Activated T-helper 1 cell treated with anti-CD3 and anti-CD28 coated beads, Interleukin-2, amount 50 U/mL, for 16 hours (primary cell): ENCODE data around the gene CHRND.

ENCODE experiments used
- DNase-seq, 2 donors: peaks; one replicate each; pipeline ENCODE4 v3.0.0-alpha.2; 2020; ENCODE audit warnings: low read depth in 1 of 2, low spot score in 1 of 2

Gene CHRND

DNA sequence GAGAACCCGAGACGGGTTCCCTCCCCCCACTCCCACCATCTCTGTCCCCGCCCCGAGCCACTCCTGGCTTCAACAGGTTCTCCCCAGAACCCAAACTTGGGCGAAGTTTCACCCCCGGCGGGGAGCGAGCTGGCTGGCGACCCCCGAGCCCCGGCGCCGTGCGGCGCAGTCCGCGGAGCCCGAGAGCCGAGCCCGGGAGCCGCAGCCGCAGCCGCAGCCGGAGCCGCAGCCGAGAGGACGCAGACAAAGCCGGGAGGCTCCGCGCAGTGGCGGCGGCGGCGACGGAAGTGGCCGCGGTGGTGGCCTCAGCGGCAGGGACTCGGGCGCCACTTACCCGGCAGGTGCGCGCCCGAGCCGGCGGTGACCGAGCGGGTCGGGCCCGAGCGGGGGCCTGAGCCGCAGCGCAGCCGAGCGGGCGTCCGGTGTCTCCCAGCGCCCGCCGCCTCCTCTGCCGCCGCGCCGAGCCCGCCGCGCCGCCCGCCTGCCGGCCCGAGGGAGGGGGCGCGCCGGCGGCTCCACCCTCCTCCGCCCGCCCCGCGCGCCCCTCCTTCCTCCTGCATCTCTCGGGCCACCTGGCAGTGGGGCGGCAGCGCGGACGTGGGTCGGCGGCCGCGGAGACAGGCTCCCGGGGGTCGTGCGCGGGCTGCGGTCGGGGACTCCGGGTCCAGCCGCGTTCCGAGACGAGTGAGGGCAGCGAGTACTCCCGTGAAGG is 38.4 kb upstream of the CHRND start, which contains the start of gene ECEL1:
TSS of gene ECEL1 (minus strand) at position 450 of the 712 bp plus-strand sequence. CDS start 1,181 bp downstream, outside the sequence.
- DNase-seq, result no peak

DNA sequence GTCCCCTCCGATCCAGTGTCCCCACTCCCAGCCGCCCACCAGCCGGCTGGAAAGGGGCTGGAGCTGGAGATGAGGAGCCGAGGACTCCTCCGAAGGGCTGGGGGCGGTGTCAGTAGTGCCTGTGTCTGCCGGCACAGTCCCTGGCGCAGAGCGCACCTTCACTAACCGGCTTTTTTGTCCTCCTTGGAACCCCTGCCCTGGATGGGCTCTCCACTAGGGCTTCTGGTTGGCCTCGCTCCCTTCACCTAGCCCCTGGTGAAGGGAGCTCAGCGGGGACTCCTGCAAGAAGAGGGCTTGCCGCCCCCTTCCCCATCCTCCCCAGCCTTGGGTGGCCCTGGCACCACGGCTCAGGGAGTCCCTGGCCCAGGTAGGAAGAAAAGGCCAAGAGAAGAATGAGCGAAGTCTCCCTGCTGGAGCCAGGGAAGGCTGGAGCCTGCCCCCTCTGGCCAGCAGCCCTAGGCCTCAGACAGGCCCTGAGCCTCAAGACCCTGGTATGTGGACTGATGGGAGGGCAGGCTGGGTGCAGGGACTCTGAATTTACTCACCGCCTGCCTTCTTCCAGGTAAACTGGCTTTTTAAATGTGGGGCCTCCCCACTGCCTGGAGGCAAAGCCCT is 37.8 kb upstream of the CHRND start:
- DNase-seq, result no peak

DNA sequence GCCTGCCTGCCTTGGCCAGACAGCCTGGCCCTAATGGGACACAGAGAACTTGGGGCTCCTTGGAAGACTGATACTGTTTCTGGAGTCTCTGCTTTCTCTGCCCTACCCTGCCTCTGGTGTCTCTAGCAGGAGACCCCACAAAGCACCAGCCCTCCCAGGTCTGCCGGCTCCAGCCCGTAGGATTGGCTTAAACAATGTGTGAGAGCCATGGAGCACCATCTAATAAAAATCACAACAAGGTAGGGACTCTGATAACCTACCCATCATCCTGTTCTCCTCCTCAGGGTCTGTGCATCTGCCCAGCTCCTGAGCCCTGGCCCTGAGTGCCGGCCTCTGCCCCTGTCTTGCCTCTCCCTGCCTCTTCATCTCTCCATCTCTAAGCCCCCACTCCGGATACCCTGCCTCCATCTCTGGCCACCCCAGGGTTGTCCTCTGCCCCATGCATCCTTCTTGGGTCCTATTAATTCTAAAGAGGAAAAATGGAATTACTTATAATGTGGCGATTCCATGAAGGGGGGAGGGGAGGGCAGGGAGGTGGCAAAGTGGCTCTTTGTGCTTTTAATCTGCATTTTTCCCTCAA is 37.1 kb upstream of the CHRND start:
- DNase-seq, result no peak

DNA sequence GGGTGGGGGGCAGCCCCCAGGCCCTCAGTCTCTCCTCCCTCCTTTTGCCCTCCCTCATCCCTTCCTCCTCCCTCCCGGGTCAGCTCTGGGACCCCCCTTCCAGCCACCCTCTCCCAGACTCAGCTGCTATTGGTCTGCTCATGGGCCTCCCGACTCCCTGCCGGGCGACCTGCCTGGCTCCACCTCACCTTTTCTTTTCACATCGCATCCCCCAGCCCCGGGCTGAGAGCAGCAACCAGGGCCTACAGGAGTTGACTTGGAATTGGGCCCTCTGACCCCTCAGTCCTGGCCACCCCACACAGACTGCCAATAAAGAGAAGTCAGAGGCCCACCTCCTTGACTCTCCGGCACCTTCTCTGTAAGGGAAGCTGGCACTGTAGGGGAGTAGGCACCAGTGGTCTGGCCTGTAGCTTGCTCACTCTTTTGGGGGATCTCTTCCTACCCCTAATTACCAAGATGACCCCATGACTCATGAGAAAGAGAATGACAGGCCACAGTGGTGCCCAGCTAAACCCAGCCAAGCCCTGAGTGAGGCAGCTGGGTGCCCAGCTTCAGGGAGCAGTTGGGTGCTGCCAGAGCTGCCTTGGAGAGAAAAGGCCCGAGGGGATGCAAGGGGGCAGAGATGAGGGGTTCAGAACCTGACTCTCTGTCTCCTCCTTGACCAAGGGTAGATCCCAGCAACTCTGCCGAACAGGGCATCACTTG is 36.3 kb upstream of the CHRND start:
- DNase-seq, result no peak

DNA sequence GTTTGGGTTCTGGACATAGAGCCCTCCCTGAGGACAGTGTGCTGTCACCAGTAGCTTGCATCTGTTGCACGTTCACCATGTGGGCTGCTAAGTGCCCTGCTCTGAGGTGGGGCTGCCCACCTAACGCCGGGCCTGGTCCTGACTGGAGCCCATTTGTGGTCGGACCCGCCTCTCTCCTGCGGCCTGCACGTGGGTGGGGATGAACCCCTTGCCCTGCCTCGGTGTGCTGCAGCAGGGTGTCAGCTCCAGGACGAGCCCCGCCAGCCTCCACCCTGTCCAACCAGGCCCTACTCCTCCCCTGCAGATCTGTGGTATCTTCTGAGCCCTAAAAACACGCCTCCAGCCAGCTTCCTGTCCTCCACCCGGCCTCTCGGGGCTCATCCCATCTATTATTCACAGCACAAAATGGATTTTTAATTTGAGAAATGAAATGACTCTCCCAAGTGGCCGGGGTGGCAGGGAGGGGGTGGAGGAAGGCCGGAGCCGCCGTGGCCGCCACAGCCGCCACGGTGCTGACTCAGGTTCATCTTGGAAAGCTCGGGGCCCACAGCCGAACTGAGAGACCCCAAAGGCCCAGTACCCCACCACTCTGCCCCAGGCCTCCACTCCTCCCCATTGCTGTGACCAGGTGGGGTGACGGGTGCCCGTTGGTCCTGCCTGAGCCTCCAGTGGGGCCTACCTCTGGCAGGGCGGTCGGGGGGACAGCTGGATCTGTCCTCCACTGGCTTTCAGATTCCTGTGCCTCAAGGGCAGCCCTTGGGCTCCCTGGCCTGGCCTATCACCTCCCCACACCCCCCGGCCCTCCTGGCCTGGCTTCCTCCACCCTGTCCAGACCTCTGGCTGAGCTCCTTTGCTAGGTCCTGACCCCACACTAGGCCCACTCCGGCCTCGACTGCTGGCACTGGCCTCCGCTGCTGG is 35.5 kb upstream of the CHRND start:
- no peak for DNase-seq

DNA sequence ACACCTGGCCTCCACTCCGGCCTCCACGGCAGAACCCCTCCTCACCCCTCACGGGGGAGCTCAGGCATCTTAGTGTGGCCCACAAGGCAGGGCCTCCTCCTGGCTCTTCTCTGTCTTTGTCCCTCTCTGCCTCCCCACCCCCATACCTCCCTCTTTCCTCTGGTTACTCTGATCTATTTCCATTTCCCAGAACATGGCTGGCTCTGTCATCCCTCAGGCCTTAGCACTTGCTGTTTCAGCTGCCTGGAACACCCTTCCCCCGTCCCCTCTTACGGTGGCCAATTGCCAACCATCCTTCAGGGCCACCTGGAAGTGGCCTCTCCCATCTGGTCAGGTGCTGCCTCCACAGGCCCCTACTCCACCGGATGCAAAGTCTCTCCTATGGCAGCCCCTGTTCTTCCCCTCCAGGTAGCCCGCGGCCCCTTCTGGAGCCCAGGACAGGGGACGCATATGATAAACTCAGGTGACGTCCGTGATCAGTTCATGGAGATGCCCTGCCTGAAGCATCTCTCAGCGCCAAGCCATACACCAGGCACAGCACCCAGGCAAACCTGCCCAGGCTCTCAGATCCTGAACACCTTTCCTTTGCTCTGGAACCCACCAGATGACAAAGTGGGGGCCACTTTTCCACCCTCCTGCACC is 34.7 kb upstream of the CHRND start:
- DNase-seq, result no peak

DNA sequence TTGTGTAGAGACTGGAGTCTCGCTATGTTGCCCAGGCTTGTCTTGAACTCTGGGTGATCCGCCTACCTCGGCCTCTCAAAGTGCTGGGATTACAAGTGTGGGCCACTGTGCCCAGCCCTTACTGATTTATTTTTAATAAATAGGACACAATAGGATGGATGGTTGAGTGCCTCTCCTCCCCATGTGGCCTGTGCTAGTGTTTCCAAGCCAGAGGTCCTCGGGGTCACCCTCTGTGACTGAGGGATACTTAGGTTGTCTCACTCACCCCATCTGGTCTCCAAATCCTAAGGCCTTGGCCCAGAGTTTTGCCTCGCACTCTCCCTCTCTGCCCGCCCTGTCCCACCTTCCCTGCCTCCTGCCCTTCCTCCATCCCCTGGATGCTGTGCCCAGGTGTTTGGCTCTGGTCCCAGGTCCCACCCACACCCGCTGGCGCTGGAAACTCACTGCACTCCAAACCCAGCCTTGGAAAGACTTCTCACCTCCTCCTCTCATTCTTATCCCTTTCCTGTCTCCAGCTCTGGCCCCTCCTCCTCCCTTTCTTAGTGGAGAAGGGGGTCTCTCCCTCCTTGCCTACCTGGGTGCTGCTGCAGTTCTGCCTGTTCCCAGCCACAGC is 33.6 kb upstream of the CHRND start:
- no peak for DNase-seq

DNA sequence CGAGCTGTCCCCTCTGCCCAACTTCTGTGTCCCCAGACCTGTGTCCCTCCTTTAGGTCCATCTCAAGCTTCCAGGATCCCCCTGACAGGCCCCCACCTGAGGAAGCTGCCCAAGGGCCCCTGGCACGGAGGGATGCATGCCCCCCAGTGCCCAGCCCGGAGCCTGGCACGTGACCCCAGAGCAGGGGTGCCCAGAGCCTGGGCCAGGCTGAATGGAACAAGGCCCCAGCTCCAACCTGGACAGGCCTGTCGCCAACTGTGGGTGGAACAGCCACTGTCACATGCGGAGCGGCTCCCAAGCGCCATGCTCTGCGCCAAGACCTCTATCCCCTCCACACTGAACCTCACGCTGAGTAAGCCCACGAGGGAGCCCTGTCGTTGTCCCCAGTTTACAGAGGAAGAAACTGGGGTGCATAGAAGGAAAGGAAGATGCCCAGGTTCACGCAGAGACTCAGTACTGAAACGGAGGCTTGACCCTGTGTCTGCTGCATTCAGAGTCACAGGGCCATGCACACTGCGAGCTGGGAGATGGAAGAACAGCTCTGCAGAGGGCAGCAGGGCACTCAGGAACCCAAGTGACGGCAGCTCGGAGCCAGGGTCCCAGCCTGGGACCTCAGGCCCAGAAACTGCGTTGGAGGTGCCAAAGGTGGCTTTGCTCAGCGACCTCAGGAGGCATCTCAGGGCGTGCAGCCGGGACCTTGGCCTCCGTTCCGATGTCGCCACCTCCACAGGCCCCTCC is 32.8 kb upstream of the CHRND start:
- no peak for DNase-seq

DNA sequence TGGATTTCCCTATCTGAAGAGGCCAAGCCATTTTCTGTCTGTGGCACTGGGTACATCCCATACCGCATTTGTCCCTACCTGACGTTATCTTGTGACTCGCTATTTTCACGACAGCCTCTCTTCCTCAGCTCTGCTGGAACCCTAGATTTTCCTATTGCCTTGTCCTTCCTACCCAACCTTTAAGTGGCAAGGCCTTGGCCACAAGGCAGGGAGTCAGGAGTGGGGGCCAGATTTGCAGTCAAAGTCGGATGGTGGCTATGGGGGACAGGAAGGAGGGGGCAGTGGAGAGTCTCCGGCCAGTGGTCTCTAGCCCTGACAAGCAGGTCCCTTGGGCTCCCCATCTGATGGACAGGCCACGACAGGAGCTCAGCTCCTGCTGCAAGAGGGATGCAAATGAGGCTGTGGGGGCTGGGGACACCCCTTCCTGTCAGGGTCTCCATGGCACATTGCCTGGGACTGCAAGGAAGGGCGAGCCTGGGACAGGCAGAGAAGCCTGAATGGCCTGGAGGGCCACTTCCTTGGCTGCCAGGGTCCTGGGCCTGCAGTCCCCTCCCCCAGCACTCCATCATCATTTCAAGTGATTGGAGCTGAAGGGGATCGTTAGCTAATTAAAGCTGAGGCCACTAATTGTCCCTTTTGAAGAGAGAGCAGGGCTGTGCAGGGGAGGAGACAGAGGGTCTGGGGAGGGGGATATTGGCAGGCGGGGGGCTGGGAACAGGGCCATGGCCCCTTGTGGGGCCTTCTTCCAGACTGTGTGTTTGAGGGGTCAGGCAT is 32.1 kb upstream of the CHRND start:
- no peak for DNase-seq

DNA sequence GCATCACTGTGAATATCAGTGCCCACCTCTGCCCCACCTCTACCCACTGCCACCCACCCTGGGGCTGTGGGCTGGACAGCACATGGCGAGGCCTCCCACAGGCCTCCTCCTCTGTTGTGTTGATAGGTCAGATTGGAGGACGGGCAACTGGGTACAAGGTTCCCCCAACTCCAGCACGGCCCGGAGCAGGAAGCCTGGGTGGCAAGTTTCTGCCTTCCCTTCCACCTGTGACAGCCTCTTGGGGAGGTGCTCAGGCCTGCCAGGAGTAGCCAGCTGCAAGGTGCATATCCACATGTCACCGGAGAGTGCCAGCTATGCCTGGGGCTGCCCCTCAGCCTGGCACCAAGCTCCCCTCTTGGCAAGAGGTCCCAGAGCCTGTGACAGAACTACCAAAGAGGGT is 31.4 kb upstream of the CHRND start:
- no peak for DNase-seq

DNA sequence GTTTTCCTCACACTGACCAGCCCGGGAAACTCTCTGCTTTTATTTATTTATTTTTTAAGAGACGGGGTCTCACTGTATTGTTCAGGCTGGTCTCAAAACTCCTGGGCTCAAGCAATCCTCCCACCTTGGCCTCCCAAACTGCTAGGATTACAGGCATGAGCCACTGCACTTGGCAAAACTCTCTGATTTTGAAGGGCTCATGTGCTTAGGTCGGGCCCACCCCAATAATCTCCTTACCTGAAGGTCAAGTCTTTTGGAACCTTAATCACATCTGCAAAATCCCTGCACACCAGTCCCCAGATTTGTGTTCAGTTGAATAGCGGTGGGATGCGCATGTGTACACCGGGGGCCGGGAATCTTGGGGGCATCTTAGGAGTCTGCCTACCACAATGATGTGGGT is 30.7 kb upstream of the CHRND start:
- no peak for DNase-seq

DNA sequence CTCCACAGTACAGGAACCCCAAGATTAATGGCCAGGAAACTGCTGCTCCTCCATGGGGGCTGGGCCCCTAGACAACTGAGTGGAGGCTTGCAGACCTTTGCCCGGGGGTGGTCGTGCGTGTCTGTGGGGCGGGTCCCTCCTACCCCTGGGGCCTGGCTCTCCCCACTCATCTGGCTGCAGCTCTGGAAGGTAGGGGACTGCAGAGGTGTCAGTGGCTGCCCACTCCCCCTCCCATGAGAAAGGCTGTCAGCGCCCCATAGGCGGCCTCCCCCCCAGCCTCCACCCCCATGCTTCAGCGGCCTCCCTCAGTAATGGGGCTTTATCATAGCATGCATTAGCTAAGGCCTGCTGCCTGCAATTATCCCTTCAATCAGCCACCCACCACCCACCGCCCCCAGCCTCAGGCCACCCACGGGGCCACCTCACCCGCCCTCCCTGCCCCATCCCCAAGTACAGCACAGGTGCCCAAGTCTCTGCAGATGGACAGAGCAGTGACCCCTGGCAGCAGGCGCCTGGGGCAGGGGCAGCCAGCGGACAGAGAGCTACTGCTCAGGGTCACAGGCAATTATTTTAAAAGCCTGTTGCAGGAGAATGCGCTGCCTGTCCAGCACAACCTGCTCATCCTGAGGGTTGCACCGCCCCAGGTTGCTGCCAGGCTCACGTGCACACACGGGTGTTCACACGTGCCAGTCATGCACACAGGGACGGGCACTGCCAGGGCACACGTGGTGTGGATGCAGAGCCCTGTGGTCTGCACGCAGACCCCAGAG is 29.3 kb upstream of the CHRND start:
- no peak for DNase-seq

DNA sequence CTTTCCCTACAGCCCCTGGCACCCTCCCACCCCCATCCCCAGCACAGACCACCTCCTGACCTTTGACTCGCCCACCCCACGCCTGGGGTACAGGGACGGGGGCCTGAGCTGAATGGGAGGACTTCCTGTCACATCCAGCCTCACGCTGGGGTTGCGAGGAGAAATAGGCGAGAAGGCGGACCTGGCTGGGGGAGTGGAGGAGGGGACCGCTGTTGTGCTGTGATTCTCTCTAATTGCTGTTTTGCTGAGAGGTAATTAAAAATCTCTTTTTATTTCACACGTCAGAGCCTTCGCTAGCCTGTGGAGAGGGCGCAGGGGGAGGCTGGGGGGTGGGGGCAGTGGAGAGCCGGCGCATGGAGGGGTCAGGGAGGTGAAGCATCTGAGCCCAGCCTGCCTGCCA is 28.6 kb upstream of the CHRND start:
- no peak for DNase-seq

DNA sequence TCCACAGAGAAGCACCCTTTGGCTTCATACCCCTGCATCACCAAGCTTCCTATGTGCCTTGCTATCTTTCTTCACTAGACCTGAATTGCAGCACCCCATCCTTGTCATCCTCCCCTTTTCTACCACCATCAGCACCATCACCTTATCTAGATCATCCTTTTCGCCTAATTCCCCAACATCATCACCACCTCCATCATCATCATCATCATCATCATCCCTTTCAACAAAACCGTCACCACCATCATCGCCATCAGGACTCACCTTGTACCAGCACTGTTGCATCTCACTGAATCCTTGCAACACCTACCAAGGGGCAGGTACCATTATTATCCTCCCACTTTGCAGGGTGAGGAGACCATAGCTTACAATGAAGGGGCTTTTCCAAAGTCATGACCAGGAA is 27.5 kb upstream of the CHRND start:
- no peak for DNase-seq

DNA sequence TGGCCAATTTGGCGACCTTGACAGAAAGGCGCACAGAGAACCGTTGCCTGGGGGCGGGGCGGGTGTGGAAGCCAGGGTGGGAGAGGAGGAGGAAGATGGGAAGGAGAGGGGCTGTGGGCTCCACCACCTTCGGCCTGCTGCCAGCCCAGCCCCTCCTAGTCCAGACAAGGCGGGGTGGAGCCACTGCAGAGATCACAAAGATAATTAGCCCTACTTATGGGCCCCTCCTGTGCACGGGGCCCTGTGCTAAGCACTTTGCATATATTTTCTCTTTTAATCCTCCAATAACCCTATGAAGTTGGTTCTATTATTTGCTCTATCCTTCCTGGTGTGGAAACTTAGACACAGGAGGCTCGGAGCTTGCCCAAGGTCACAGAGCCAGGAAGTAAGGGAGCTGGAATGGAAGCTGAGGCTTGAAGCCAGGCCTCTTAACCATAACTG is 24.6 kb upstream of the CHRND start:
- DNase-seq, result no peak

DNA sequence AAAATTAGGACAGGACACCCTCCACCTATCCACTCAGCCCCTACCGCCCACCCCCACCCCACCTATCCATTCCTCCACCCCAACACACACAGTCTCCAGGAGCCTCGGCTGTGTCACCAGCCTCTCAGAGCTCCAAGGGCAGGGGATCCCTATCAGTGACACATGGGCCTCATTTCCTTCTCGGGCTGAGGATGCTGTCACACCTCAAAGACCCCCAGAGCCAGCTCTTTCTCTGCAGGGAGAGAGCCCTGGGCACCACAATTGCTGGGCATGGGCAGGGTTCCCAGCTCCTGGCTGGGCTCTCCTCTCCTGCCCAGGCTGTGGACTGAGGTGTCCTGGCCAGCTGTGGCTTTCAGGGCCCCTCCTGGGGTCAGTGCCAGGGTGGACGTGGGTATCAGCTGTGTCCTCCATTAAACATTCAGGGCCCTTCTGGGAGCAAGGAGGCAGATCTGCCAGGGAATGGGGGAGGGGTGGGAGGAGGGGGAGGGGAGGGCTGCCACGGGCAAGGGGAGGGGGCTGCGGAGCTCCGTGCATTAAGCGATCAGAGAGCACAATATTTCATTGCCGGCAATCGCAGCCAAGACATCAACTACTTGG is 24.1 kb upstream of the CHRND start:
- DNase-seq, result no peak

DNA sequence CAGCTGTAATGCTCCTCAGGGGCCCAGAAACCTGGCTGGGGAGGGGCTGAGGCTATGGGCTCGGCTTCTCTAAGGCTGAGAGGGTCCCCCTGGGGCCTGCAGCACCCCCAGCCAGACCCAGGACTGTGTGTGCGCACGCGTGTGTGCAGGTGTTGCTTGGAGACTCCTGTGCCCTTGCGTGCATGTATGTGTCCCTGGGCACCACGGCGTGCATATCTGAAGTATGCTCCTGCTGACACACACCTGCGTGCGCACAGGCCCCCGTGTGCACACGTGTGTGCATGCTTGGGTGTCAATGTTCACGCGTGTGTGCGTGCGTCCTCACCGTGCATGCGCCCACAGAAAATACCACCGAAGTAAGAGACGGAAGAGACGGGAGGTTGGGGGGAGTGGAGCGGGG is 23.4 kb upstream of the CHRND start:
- DNase-seq, result no peak
